GM19099 (cell line): ENCODE measurements around the gene KRTAP10-12.
"Not testable (repeated sequence)": the region's sequence is repeated elsewhere in the genome, so short reads cannot be mapped to it uniquely, and the experiment has no call there.

Experiments used
- POLR2A ChIP-seq: IDR thresholded peaks from 3 replicates; pipeline ENCODE4 v1.6.1; 2011; ENCODE audit warnings: low read depth; ENCODE audit not compliant: insufficient read length; ENCODE audit errors: extremely low read depth

KRTAP10-12 gene

GRCh38 chr21:44697172-44697810 is at the start of gene KRTAP10-12:
KRTAP10-12 (plus strand) TSS chr21:44697172; CDS start chr21:44697202, 30 bp downstream.
- not testable (repeated sequence) for TF ChIP-seq POLR2A

GRCh38 chr21:44647222-44647552 is 49.8 kb upstream of the KRTAP10-12 start:
- TF ChIP-seq POLR2A: no peak

- TF ChIP-seq POLR2A: no peak
Measured at GRCh38 chr21:44648557-44649311, 48.2 kb upstream of the KRTAP10-12 start.

DNA sequence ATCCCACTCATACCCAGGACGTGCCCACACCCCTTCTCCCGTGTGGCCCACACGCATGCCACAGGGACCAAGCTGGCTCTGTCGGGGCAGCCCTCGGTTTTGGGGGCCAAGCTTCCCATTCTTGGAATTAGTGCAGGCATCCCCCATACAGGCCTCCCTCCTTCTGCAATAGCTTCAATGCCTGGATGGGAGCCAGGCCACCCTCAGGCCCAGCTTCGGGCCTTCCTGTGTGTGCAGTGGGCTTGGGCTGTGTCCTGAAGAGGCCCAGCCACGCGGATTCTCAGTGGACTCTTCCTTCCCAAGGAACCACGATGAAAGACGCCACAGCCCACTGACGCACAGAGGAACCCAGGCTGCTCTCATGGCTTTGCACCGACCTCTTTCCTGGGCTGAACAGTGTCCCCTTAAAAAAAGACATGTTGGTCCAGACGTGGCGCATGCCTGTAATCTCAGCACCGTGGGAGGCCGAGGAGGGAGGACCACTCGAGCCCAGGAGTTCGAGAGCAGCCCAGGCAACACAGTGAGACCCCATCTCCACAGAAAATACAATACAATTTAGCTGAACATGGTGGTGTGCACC is 47.4 kb upstream of the KRTAP10-12 start:
- TF ChIP-seq POLR2A: no peak

- no peak for TF ChIP-seq POLR2A
Measured at GRCh38 chr21:44650265-44650972, 46.6 kb upstream of the KRTAP10-12 start.

- TF ChIP-seq POLR2A: no peak
Measured at GRCh38 chr21:44650973-44651675, 45.8 kb upstream of the KRTAP10-12 start.

- TF ChIP-seq POLR2A: no peak
Measured at GRCh38 chr21:44653123-44653522, 43.8 kb upstream of the KRTAP10-12 start.

DNA sequence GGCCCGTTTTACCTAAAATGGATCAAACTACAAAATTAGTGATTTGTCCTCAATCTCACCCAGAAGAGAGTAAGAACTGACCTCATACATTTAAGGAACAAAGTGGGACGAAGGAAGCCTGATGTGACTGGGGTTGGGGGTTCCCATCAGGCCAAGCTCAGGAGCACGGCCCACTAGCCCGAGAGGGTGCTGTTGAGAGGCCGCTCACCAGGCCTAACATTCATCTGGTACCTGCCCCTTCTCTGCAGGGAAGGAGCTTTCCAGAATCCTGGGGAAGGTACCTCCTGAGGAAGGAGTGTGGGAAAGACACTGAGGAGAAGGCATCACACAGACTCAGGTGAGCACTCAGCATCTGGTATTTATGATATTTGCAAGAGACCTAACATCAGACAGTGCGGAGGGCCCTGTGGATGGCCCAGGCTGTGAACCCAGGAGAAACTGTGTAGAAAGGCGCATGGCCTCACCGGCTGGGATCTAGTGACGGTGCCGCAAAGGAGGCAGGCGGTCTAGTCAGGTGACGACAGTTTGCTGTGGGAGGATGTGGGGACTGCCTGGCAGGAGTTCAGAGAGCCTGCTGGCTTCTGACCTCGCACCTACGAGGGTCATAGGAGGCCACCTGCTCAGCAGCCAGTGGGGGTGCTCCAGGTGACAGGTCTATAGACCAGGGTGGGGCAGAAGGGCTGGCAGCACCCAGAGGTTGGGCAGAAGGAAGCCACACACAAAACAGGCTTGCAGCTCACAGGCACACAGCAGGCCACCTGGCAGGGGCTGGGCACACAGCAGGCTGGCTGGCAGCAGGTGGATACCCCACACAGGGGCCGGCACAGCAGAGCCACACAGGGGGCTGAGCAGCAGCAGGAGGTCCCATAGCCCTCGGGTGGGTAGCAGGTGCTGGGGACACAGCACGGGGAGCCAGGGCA is 43.1 kb upstream of the KRTAP10-12 start:
- no peak for TF ChIP-seq POLR2A

DNA sequence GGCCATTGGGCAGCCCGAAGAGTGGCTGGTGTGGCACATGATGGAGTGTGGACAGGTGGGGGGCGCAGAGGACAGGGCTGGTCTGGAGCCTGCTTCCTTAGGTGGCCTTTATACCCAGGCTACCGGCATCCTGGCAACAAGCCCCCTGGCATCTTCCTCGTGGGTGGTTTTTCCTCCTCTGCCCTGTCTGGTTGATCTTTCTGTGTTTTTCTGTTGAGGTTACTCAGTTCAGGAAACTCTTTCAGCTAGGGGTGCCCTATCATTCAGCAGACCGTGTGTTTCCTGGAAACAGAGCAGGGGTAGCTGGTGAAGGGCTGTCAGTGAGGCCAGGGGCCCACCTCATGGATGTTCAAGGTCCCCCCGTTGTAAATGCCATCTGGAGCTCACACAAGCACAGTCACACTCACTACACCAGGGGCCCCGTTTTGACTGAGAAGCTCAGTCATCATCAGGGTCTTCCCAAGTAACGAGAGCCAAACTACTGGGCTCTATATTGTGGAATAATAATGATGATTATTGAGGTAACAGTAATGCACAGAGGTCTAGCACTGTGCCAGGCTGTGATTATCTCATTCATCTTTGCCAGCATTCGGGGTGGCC is 42.3 kb upstream of the KRTAP10-12 start, which contains the start of gene KRTAP12-4:
TSS of gene KRTAP12-4 (minus strand) at position 84 of the 600 bp plus-strand sequence. CDS start at position 39, 45 bp downstream.
- TF ChIP-seq POLR2A: no peak

DNA sequence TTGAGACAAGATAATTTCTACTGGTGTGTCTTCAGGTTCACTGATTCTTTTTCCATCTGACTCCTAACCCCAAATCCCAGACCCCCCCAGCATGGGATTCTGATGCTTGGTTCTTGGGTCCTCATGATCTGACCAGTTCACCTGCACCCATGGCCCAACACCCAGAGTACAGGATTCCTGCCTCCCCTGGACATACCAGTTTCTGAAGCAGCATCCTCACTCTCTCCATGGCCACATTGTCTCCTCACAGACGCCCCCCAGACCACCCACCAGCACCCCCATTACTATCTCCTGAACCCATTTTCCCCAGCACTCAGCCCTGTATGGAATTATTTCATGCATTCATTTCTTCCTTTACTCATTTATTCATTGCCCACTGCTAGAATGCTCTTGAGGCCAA is 40.1 kb upstream of the KRTAP10-12 start:
- TF ChIP-seq POLR2A: no peak

- no peak for TF ChIP-seq POLR2A
Measured at GRCh38 chr21:44657635-44658540, 39.1 kb upstream of the KRTAP10-12 start, which contains the start of gene KRTAP12-3. KRTAP12-3 (plus strand) TSS chr21:44657932; CDS start chr21:44657980, 48 bp downstream.

DNA sequence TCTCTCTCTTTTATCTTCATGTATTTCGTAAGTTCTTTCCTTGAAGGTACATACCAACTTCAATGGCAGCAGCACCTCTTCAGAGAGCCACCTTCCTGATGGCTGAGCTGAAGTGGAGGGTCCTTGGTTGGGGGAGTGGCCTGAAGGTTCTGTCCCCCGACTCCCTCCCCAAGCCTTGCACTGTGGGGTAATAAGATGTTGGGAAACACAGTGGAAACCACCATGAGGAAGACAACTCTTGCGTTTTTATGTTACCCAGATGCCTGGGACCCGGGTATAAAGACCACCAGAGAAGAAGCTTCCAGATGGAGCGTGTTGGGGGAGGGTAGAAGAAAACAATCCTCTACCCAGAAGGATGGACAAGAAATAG is 38.4 kb upstream of the KRTAP10-12 start:
- no peak for TF ChIP-seq POLR2A
